HepG2 (cell line): ENCODE data around the gene STK39. TPM values are rescaled to one million over a fixed set of nuclear protein-coding genes. Genes with fewer than 3 reads are reported as not detected.

Experiments
- ATAC-seq: fragments of 200-7000 bp; cut with Tn5 transposase; 3 replicates; pipeline ENCODE4 v1.9.1; 2020; ENCODE audit warnings: mild to moderate bottlenecking, moderate library complexity
- BruUV-seq: library from RNA; stranded (reverse); fragments of 400-500 nt; replicated peaks from 2 replicates; lab custom pipeline; 2021; lab: Mats Ljungman, UMichigan
- CTCF ChIA-PET: fragments of 300-600 bp; formaldehyde crosslinking; extraction: SDS; loops from one replicate; lab custom pipeline; 2021; ENCODE audit warnings: low total read pairs, inconsistent platforms, low intra/inter-chr PET ratio; lab: Yijun Ruan, JAX
- POLR2A ChIA-PET: fragments of 350-600 bp; sonication (Branson Sonifier 250); formaldehyde crosslinking; loops from one replicate; lab custom pipeline; 2020; ENCODE audit warnings: antibody characterized with exemption, inconsistent platforms; lab: Yijun Ruan, JAX
- DNase-seq: peaks from one replicate; pipeline ENCODE4 v3.0.0-alpha.2; 2015; ENCODE audit warnings: low spot score
- FAIRE-seq: peaks from 3 replicates; lab custom pipeline; 2011; peaks lifted over from hg19 to GRCh38; lab: Jason Lieb, UNC
- H2AFZ ChIP-seq: one replicate; pipeline ENCODE4 v1.6.1; 2011; ENCODE audit warnings: low read length, inconsistent platforms
- H3K27ac ChIP-seq: fragments of 300-600 bp; 3 replicates; pipeline ENCODE4 v1.8.0; 2011; ENCODE audit warnings: mixed run types, mild to moderate bottlenecking, mixed read lengths, low read length, inconsistent platforms; ENCODE audit not compliant: insufficient read depth; ENCODE audit errors: extremely low read length
- H3K27me3 ChIP-seq, 2 experiments: fragments of 200-600 bp in 1 of 2; 2 replicates in 1 of 2; 3 replicates in 1 of 2; pipeline versions ENCODE4 v1.6.0 to v1.8.0; 2011; ENCODE audit warnings: low read length in 2 of 2, mild to moderate bottlenecking in 2 of 2, moderate library complexity in 2 of 2, inconsistent platforms in 1 of 2; ENCODE audit not compliant: insufficient read depth in 2 of 2, control insufficient read depth in 1 of 2
- H3K36me3 ChIP-seq, 2 experiments: fragments of 200-600 bp in 1 of 2; replicated peaks in 1 of 2; 2 replicates in 1 of 2; 3 replicates in 1 of 2; pipeline versions ENCODE4 v1.5.1 to v1.8.0; 2011; ENCODE audit warnings: low read length in 2 of 2, inconsistent platforms in 1 of 2; ENCODE audit not compliant: insufficient read depth in 2 of 2, control insufficient read depth in 1 of 2
- H3K4me1 ChIP-seq: 2 replicates; pipeline ENCODE4 v1.5.1; 2012; ENCODE audit warnings: low read length, inconsistent platforms; ENCODE audit not compliant: insufficient read depth
- H3K4me2 ChIP-seq: 2 replicates; pipeline ENCODE4 v1.6.0; 2011; ENCODE audit warnings: low read depth, low read length, inconsistent platforms
- H3K4me3 ChIP-seq, 3 experiments: fragments of 200-600 bp in 1 of 3; sonication (generic), shearing (Covaris generic) in 1 of 3; replicated peaks in 1 of 3; 2 replicates each; pipeline ENCODE4 v1.5.1; 2011 to 2016; ENCODE audit warnings: low read length in 3 of 3, inconsistent platforms in 2 of 3, low read depth in 2 of 3, mild to moderate bottlenecking in 2 of 3, control low read depth in 1 of 3, mixed read lengths in 1 of 3; ENCODE audit not compliant: insufficient read depth in 1 of 3
- H3K79me2 ChIP-seq: one replicate; pipeline ENCODE4 v1.6.1; 2011; ENCODE audit warnings: low read length, inconsistent platforms; ENCODE audit not compliant: insufficient read depth
- H3K9ac ChIP-seq: 2 replicates; pipeline ENCODE4 v1.6.0; 2011; ENCODE audit warnings: mild to moderate bottlenecking, low read depth, low read length, inconsistent platforms; ENCODE audit not compliant: insufficient read depth
- H3K9me3 ChIP-seq: 2 replicates; pipeline ENCODE4 v1.5.1; 2012; ENCODE audit warnings: mild to moderate bottlenecking, low read length
- H4K20me1 ChIP-seq: 2 replicates; pipeline ENCODE4 v1.6.0; 2011; ENCODE audit warnings: inconsistent platforms, mild to moderate bottlenecking, low read length, moderate library complexity; ENCODE audit not compliant: insufficient read depth
- CREBL2 ChIP-seq: sonication (generic); formaldehyde crosslinking; IDR thresholded peaks from 2 replicates; pipeline ENCODE4 v1.8.1; 2023; ENCODE audit warnings: missing genetic modification reagents, mild to moderate bottlenecking, borderline replicate concordance
- ELF3 ChIP-seq: IDR thresholded peaks from 2 replicates; pipeline ENCODE4 v1.6.1; 2016; ENCODE audit warnings: missing genetic modification reagents, missing compliant biosample characterization
- NFYB ChIP-seq: sonication (generic); formaldehyde crosslinking; IDR thresholded peaks from 2 replicates; pipeline ENCODE4 v1.4.0; 2020; ENCODE audit warnings: missing genetic modification reagents
- RORA ChIP-seq: sonication (generic); formaldehyde crosslinking; IDR thresholded peaks from 2 replicates; pipeline ENCODE4 v1.5.0; 2020; ENCODE audit warnings: mild to moderate bottlenecking, missing genetic modification reagents, moderate library complexity
- SIN3B ChIP-seq: fragments of 150-350 bp; IDR thresholded peaks from 2 replicates; pipeline ENCODE4 v1.6.1; 2014; ENCODE audit warnings: low read length
- SMARCE1 ChIP-seq: fragments of 450-650 bp; IDR thresholded peaks from 2 replicates; pipeline ENCODE4 v1.6.1; 2017; ENCODE audit warnings: borderline replicate concordance
- ZNF225 ChIP-seq: sonication (generic); formaldehyde crosslinking; IDR thresholded peaks from 2 replicates; pipeline ENCODE4 v1.4.0; 2020; ENCODE audit warnings: mild to moderate bottlenecking, missing genetic modification reagents
- ZSCAN31 ChIP-seq: sonication (generic); formaldehyde crosslinking; IDR thresholded peaks from 2 replicates; pipeline ENCODE4 v1.5.0; 2020; ENCODE audit warnings: low read depth, mild to moderate bottlenecking, missing genetic modification reagents
- WGBS: methylation state at CpG from one replicate; pipeline ENCODE4 v1.1.6; 2017; ENCODE audit warnings: low lambda C conversion rate; 5-methylcytosine and 5-hydroxymethylcytosine counted together
- in situ Hi-C: cut with HindIII; loops from 2 replicates; pipeline ENCODE4 v1.10.0; 2017; ENCODE audit warnings: low pct_unique_long_range_greater_than_20kb; ENCODE audit not compliant: extremely low pct_ligation_motif_present
- intact Hi-C: fragments of 100-400 bp; cut with micrococcal nuclease; formaldehyde crosslinking; loops from one replicate; pipeline ENCODE4 v1.10.0; 2022; ENCODE audit not compliant: unreplicated experiment
- polyA plus RNA-seq, 8 experiments: library from polyadenylated mRNA; depleted of rRNA in 3 of 8; stranded (reverse) in 7 of 8; unstranded in 1 of 8; fragments of >200 nt; fragmentation: Illumina TruSeq in 4 of 8; extraction: Trizol in 4 of 8; gene quantifications; 2 replicates each; pipeline versions ENCODE4 v1.2.1 to v1.2.3, GENCODE V29; 2011 to 2016; ENCODE audit warnings: low read depth in 4 of 8, missing spikeins in 1 of 8, mixed read lengths in 1 of 8; ENCODE audit not compliant: insufficient read depth in 1 of 8
- total RNA-seq, 5 experiments: library from RNA; depleted of rRNA; stranded (reverse); fragments of >200 nt; fragmentation: Illumina TruSeq; extraction: Trizol; gene quantifications; 2 replicates each; pipeline ENCODE4 v1.2.3, GENCODE V29; 2016; ENCODE audit warnings: low read depth in 1 of 5

STK39 gene
- total and polyA plus RNA-seq, 2 of the 13 experiments (the other 11 are each of a cell fraction or from before 2014, with no cell fraction given) = 27.3 to 38.4 TPM

- Histone ChIP-seq H2AFZ (no peak overlapping the region), H3K27me3 (no peaks in the 10 kb centered on the region), H3K36me3 (peaks cover 1 to 28% of the 10 kb centered on the region in 2 experiments; a peak in 4 of 5 replicates), H3K27ac (no peak overlapping the region), H3K4me2 (no peak overlapping the region), H3K79me2 (no peaks in the 10 kb centered on the region), H3K9me3 (no peaks in the 10 kb centered on the region), H3K4me3 (no peak overlapping the region), H4K20me1 (no peaks in the 10 kb centered on the region), H3K4me1 (peaks cover 43% of the 10 kb centered on the region), H3K9ac (no peak overlapping the region)
- ATAC-seq (no peak), FAIRE-seq (no peak), DNase-seq (no peak)
- ChIA-PET CTCF (no interaction called here), POLR2A (no interaction called here)
- WGBS = 86% methylated on average over 8 of the region's 8 CpGs
- in situ Hi-C loops (loop anchor here (25.0 kb wide), 1 partner anchor 764 kb away; the partner anchor contains the start of gene G6PC2), intact Hi-C loops (no loop called here)
- BruUV-seq = no TSS peak
- no peak for TF ChIP-seq SMARCE1
- TF ChIP-seq NFYB = no peak
- no peak for TF ChIP-seq ELF3 (CRISPR knock-in tag)
- no peak for TF ChIP-seq ZNF225 (CRISPR knock-in tag)
- TF ChIP-seq CREBL2 = no peak
- no peak for TF ChIP-seq ZSCAN31 (CRISPR knock-in tag)
- no peak for TF ChIP-seq RORA
- no peak for TF ChIP-seq SIN3B
These were observed 99.3 kb downstream of the STK39 start for GRCh38 chr2:168147830-168148794.
